Pancreas (tissue), 10 donors: ENCODE results near the gene PRDM11. TPM values are rescaled to one million over a fixed set of nuclear protein-coding genes. Genes with fewer than 3 reads are reported as not detected.

ENCODE experiments used
- ATAC-seq, 4 donors: fragments of 200-7000 bp; cut with Tn5 transposase; one replicate each; pipeline versions ENCODE4 v1.8.0 to v1.9.1; 2020; ENCODE audit warnings: mild to moderate bottlenecking in 4 of 4, moderate library complexity in 4 of 4
- DNase-seq, 6 donors: peaks; one replicate each; pipeline ENCODE4 v3.0.0-alpha.2; 2020
- FAIRE-seq: peaks from 2 replicates; lab custom pipeline; 2012; peaks lifted over from hg19 to GRCh38; lab: Jason Lieb, UNC
- H3K27ac ChIP-seq, 4 donors: fragments of 200-600 bp; sonication (generic); 1 replicate in 3 of 4; 2 replicates in 1 of 4; pipeline versions ENCODE4 v1.5.0 to v1.8.0; 2020
- H3K27me3 ChIP-seq, 4 donors: fragments of 200-600 bp; one replicate each; pipeline ENCODE4 v1.8.0; 2021
- H3K36me3 ChIP-seq, 3 donors: fragments of 200-600 bp; sonication (generic) in 1 of 3; one replicate each; pipeline versions ENCODE4 v1.5.0 to v1.8.0; 2020 to 2021
- H3K4me1 ChIP-seq, 3 donors: fragments of 200-600 bp; one replicate each; pipeline ENCODE4 v1.8.0; 2021
- H3K4me3 ChIP-seq, 4 donors: fragments of 200-600 bp; sonication (generic) in 2 of 4; one replicate each; pipeline versions ENCODE4 v1.5.0 to v1.8.0; 2020 to 2021
- H3K9me3 ChIP-seq, 4 donors: fragments of 200-600 bp; one replicate each; pipeline ENCODE4 v1.8.0; 2021
- CTCF ChIP-seq, 4 donors: fragments of 200-600 bp; sonication (generic) in 3 of 4; IDR thresholded peaks; one replicate each; pipeline versions ENCODE4 v1.5.0 to v1.8.0; 2021; ENCODE audit warnings: antibody characterized with exemption in 4 of 4
- WGBS, 2 donors: extraction: QIAGEN DNeasy Blood & Tissue Kit; methylation state at CpG; one replicate each; pipeline ENCODE4 v1.1.7; 2013; 5-methylcytosine and 5-hydroxymethylcytosine counted together
- intact Hi-C, 3 donors: fragments of 100-400 bp; cut with DNase I; formaldehyde crosslinking; loops; one replicate each; pipeline versions ENCODE4 v1.11.1 to v1.14.2; 2022
- polyA plus RNA-seq, 2 donors: library from polyadenylated mRNA; stranded (reverse); fragments of 200-250 nt; gene quantifications; one replicate each; pipeline ENCODE4 v1.2.3, GENCODE V29; 2013
- total RNA-seq, 6 donors: library from RNA; stranded (reverse); fragmentation: NEBNext Ultra II Directional in 4 of 6; extraction: Animal tissue kit (Norgen Biotek cat#: 25700) in 4 of 6; gene quantifications; one replicate each; pipeline versions ENCODE4 v1.2.1 to v1.2.4, GENCODE V29; 2021 to 2023
- donor health status: healthy with polysubstance abuse.
- donor health status: DM: no; HTN: no; CAD: no; lungs with moderate emphysema.
- donor health status: DM: no; HTN: no; CAD: no.
- donor health status: control.
- donor health status: control.
- donor health status: Bipolar disorder and iron deficiency.
- donor health status: DM: yes; HTN: yes; CAD: no.
- donor health status: DM: no; HTN: no; CAD: no.
- donor health status: DM: no; HTN: no; CAD: no.
- donor health status: DM: yes; HTN: yes; CAD: no.

Gene PRDM11
- total and polyA plus RNA-seq, 8 donors: 3.0 to 8.5 (median 6.4) TPM

DNA sequence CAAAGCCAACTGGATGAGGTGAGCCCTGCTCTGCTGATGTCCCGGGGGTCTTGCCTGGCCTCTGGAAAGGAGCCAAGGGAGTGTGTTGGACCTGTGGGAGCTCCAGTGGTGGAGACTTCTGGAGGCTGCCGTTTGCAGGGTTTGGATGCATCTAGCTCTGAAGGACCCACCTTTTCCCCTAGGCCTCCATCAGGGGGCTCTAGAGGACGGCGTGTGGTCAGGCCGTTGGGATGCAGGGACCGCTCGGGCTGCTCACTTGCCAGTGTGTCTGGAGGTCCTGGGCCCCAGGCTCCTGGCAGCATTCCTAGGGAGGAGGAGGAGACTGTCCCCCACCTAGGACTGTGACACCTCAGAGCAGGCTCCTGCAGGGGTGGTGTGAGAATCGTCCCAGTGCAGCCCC, 58.3 kb downstream of the PRDM11 start:
- no peak for TF ChIP-seq CTCF (IDR thresholded peaks at IDR 0.05)
- H3K27ac ChIP-seq: no peak overlapping the region
- H3K4me1 ChIP-seq: no peaks in the 10 kb centered on the region
- DNase-seq: no peak
- H3K4me3 ChIP-seq: no peak overlapping the region
- intact Hi-C loops: no loop called here
- FAIRE-seq: no peak
- 73 to 76% methylated on average over 8 of the region's 8 CpGs for WGBS, 2 donors
- ATAC-seq: no peak
- H3K36me3 ChIP-seq: no peaks in the 10 kb centered on the region
- no peaks in the 10 kb centered on the region for H3K9me3 ChIP-seq
- H3K27me3 ChIP-seq: no peaks in the 10 kb centered on the region

GRCh38 chr11:45205978-45206377, 59.5 kb downstream of the PRDM11 start:
- Histone ChIP-seq H3K27ac (no peak overlapping the region), H3K27me3 (no peaks in the 10 kb centered on the region), H3K36me3 (no peaks in the 10 kb centered on the region), H3K4me1 (no peaks in the 10 kb centered on the region), H3K9me3 (no peaks in the 10 kb centered on the region), H3K4me3 (no peak overlapping the region)
- no peak for ATAC-seq
- WGBS, 2 donors: 77 to 80% methylated on average over 7 of the region's 7 CpGs
- intact Hi-C loops: no loop called here
- no peak for FAIRE-seq
- TF ChIP-seq CTCF (IDR thresholded peaks at IDR 0.05): no peak
- DNase-seq: no peak

DNA sequence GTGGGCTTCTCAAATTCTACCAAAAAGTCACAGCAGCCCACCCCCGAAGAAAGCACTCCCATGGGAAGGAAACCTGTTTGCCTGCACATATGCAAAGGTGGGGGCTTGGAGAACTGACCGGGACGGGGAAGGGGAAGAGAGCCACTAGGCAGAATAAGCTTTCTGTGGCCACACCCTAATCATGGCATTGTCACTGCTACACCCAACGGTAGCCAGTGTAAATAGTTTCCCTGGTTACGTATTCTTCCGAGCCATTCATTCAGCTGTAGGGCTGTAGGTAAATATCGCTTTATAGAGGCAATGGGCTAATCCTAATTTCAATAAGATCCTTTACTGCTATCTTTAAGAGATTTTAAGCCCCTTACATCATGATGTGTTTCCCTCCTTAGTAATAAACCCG, 61.7 kb downstream of the PRDM11 start:
- H3K4me1 ChIP-seq: no peaks in the 10 kb centered on the region
- DNase-seq (no peak), ATAC-seq (no peak), FAIRE-seq (no peak)
- intact Hi-C loops: no loop called here
- H3K9me3 ChIP-seq: no peaks in the 10 kb centered on the region
- 79 to 84% methylated on average over 8 of the region's 8 CpGs for WGBS, 2 donors
- H3K36me3 ChIP-seq: peaks cover 0 to 5% (median 0%) of the 10 kb centered on the region in 3 donors
- H3K27me3 ChIP-seq: no peaks in the 10 kb centered on the region
- H3K27ac ChIP-seq: no peak overlapping the region
- no peak for TF ChIP-seq CTCF (IDR thresholded peaks at IDR 0.05)
- no peak overlapping the region for H3K4me3 ChIP-seq

- ATAC-seq: no peak
- no peak overlapping the region for H3K4me3 ChIP-seq
- intact Hi-C loops: no loop called here
- H3K27ac ChIP-seq: no peak overlapping the region
- no peak for FAIRE-seq
- 89% methylated on average over 35 of the region's 35 CpGs for WGBS, 2 donors
- TF ChIP-seq CTCF (IDR thresholded peaks at IDR 0.05): no peak
- no peak for DNase-seq
- H3K9me3 ChIP-seq: no peaks in the 10 kb centered on the region
- peaks cover 0 to 5% (median 0%) of the 10 kb centered on the region in 3 donors for H3K36me3 ChIP-seq
- H3K27me3 ChIP-seq: no peaks in the 10 kb centered on the region
- H3K4me1 ChIP-seq: no peaks in the 10 kb centered on the region
These were observed 62.8 kb downstream of the PRDM11 start for GRCh38 chr11:45209000-45209879.
